Lower leg skin (tissue), 4 donors: ENCODE data around the gene NPRL2. TPM values are rescaled to one million over a fixed set of nuclear protein-coding genes. Genes with fewer than 3 reads are reported as not detected.

Experiments used
- DNase-seq, 2 donors: peaks; one replicate each; pipeline ENCODE4 v3.0.0-alpha.2; 2019; ENCODE audit warnings: low spot score in 2 of 2
- H3K4me3 ChIP-seq: fragments of 200-600 bp; sonication (generic); 2 replicates; pipeline ENCODE4 v1.5.1; 2017; ENCODE audit warnings: mild to moderate bottlenecking, low read depth; ENCODE audit not compliant: poor library complexity, severe bottlenecking
- CTCF ChIP-seq, 3 donors: fragments of 450-650 bp; IDR thresholded peaks; one replicate each; pipeline ENCODE4 v1.5.1; 2016; ENCODE audit warnings: antibody characterized with exemption in 3 of 3, mild to moderate bottlenecking in 3 of 3, moderate library complexity in 2 of 3
- POLR2A ChIP-seq, 2 donors: fragments of 450-650 bp; IDR thresholded peaks; one replicate each; pipeline ENCODE4 v1.6.1; 2016 to 2017; ENCODE audit warnings: antibody characterized with exemption in 2 of 2, mild to moderate bottlenecking in 1 of 2, moderate library complexity in 1 of 2
- WGBS, 2 donors: methylation state at CpG; one replicate each; pipeline ENCODE4 v1.1.5; 2018; 5-methylcytosine and 5-hydroxymethylcytosine counted together
- intact Hi-C: fragments of 100-400 bp; cut with DNase I; formaldehyde crosslinking; loops from one replicate; pipeline ENCODE4 v1.15.0; 2023; ENCODE audit warnings: low total_unique reads
- total RNA-seq, 4 donors: library from RNA; depleted of rRNA; stranded (reverse); fragments of >200 nt; gene quantifications; one replicate each; pipeline ENCODE4 v1.1.0, GENCODE V29; 2016

Gene NPRL2
- total RNA-seq, 4 donors from 2014 or later = 17.3 to 28.0 (median 23.2) TPM

- 53 to 57% methylated on average over 5 of the region's 5 CpGs for WGBS, 2 donors
- TF ChIP-seq CTCF (IDR thresholded peaks at IDR 0.05) (no peak), POLR2A (IDR thresholded peaks at IDR 0.05) (no peak)
- intact Hi-C loops = no loop called here
- H3K4me3 ChIP-seq = no peak overlapping the region
- no peak for DNase-seq
Measured at GRCh38 chr3:50355829-50356552, 5.4 kb upstream of the NPRL2 start.

DNA sequence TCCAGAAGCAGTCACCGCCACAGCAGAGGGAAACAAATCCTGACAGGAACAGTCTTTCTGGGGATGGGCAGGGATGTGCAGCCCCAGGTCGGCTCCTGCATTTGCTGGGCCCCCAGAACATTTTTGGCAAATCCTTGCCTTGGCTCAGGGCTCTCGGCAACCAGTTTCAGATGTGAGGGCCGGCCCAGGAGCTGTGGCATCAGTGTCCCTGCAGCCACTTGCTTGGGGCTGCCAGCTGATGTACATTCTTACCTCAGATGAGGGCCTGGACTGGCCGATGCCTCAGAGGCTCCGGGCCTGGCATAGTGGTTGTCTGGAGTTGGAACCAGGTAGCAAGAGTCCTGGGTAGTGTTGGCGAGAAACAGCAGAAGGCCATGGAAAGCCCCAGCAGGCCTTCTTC, 4.3 kb upstream of the NPRL2 start:
- WGBS, 2 donors = 74 to 81% methylated on average over 6 to 7 of the region's 7 CpGs
- no peak for DNase-seq
- intact Hi-C loops = no loop called here
- H3K4me3 ChIP-seq = no peak overlapping the region
- TF ChIP-seq CTCF (IDR thresholded peaks at IDR 0.05) (no peak), POLR2A (IDR thresholded peaks at IDR 0.05) (no peak)

DNA sequence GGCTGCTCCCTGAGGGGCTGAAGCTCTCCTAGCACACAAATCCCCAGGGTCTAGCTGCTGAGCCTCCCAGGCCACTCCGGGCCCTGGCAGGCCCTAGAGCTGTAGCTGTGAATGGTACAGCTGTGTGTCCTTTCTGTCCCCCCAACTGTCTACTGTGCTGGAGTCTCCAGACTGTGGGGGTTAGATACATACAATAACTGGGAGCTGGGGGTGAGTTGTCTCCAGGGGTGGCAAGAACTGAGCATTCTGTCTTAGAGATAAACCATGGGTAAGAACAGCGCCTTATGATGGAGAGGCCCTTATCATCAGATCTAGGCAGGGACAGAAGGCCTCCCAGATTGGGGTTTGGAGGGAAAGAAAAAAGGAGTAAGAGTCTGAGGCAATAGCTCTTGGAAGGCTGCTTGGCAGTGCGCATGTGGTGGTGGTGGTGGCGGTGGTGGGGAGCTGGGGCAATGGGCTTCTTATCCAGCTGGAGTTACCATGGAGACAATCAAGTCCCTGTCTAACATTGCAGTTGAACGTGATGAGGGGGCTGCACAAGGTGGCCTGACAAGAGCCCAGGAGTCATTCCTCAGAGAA, 3.7 kb upstream of the NPRL2 start:
- no peak overlapping the region for H3K4me3 ChIP-seq
- TF ChIP-seq POLR2A (IDR thresholded peaks at IDR 0.05) = no peak
- WGBS, 2 donors = 73 to 74% methylated on average over 5 of the region's 5 CpGs
- DNase-seq = no peak
- intact Hi-C loops = no loop called here

GRCh38 chr3:50353245-50354004, 2.9 kb upstream of the NPRL2 start:
- DNase-seq = no peak
- TF ChIP-seq POLR2A (IDR thresholded peaks at IDR 0.05) = no peak
- no peak for TF ChIP-seq CTCF (IDR thresholded peaks at IDR 0.05)

GRCh38 chr3:50352781-50353180, 2.2 kb upstream of the NPRL2 start:
- intact Hi-C loops = no loop called here
- TF ChIP-seq CTCF (IDR thresholded peaks at IDR 0.05) (no peak), POLR2A (IDR thresholded peaks at IDR 0.05) (no peak)
- no peak for DNase-seq
- 32 to 43% methylated on average over 2 of the region's 2 CpGs for WGBS, 2 donors
- H3K4me3 ChIP-seq = no peak overlapping the region

More at GRCh38 chr3:50353245-50354004, 2.9 kb upstream of the NPRL2 start:
- intact Hi-C loops = no loop called here
- H3K4me3 ChIP-seq = no peak overlapping the region
- WGBS, 2 donors = 76 to 77% methylated on average over 12 of the region's 12 CpGs

GRCh38 chr3:50351323-50351697, 735 bp upstream of the NPRL2 start:
- TF ChIP-seq CTCF (IDR thresholded peaks at IDR 0.05) (no peak), POLR2A (IDR thresholded peaks at IDR 0.05) (no peak)
- no peak for DNase-seq
- intact Hi-C loops = no loop called here
- 45 to 47% methylated on average over 11 of the region's 11 CpGs for WGBS, 2 donors
- no peak overlapping the region for H3K4me3 ChIP-seq
